Loucy (cell line): ENCODE measurements around the gene NMNAT2.

ENCODE experiments used
- EZH2phosphoT487 ChIP-seq: fragments of 200-600 bp; IDR thresholded peaks from 2 replicates; pipeline ENCODE4 v1.6.1; 2018; ENCODE audit warnings: antibody characterized with exemption, mild to moderate bottlenecking, moderate library complexity, borderline replicate concordance
- TF ChIP-seq, protein P1 (sequence below): fragments of 200-600 bp; sonication (generic); conservative IDR thresholded peaks from 2 replicates; pipeline ENCODE4 v1.5.1; 2014; ENCODE audit warnings: mild to moderate bottlenecking, antibody characterized with exemption, low read length

DNA sequence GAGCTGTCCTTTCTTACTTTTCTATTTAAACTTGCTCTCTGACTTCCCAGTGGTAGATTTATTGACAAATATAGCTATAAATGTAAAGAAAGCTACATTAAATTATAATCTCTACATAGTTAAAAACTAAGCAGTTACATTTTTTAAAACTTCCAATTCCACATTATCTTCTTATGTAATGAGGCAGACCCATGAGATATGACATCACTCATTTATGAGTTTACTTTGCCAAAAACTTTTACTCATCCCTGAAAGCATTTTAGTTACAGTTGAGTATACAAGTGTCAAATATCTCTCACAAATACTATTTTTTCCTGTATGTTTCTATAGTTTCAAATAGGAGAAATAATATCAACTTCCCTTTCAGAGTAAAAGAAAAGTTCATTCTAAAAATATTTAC is 3.8 kb downstream of the NMNAT2 start:
- TF ChIP-seq, protein P1, sequence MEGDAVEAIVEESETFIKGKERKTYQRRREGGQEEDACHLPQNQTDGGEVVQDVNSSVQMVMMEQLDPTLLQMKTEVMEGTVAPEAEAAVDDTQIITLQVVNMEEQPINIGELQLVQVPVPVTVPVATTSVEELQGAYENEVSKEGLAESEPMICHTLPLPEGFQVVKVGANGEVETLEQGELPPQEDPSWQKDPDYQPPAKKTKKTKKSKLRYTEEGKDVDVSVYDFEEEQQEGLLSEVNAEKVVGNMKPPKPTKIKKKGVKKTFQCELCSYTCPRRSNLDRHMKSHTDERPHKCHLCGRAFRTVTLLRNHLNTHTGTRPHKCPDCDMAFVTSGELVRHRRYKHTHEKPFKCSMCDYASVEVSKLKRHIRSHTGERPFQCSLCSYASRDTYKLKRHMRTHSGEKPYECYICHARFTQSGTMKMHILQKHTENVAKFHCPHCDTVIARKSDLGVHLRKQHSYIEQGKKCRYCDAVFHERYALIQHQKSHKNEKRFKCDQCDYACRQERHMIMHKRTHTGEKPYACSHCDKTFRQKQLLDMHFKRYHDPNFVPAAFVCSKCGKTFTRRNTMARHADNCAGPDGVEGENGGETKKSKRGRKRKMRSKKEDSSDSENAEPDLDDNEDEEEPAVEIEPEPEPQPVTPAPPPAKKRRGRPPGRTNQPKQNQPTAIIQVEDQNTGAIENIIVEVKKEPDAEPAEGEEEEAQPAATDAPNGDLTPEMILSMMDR = no peak
- no peak for TF ChIP-seq EZH2phosphoT487
